PFSK-1 (cell line): ENCODE measurements around the gene DTNA.

Experiments
- FOXP2 ChIP-seq: optimal IDR thresholded peaks from 2 replicates; pipeline ENCODE3; 2011; ENCODE audit warnings: borderline replicate concordance, control low read depth, inconsistent platforms; ENCODE audit not compliant: insufficient read depth; ENCODE audit errors: extremely low read length, extremely low read depth
- POLR2AphosphoS5 ChIP-seq: IDR thresholded peaks from 2 replicates; pipeline ENCODE4 v1.6.1; 2012; ENCODE audit warnings: low read depth, mild to moderate bottlenecking, control low read depth, low read length, moderate library complexity
- SIN3A ChIP-seq: IDR thresholded peaks from 2 replicates; pipeline ENCODE4 v1.6.1; 2012; ENCODE audit warnings: mild to moderate bottlenecking, low read length, moderate library complexity, borderline replicate concordance; ENCODE audit not compliant: insufficient read depth
- TAF1 ChIP-seq: IDR thresholded peaks from 2 replicates; pipeline ENCODE4 v1.6.1; 2012; ENCODE audit warnings: low read length, control low read depth, borderline replicate concordance; ENCODE audit not compliant: insufficient read depth
- TF ChIP-seq, protein P1 (sequence below), 2 experiments: IDR thresholded peaks; 2 replicates each; pipeline versions ENCODE4 v1.6.1 to v1.8.0; 2011 to 2012; ENCODE audit warnings: low read depth in 2 of 2, low read length in 2 of 2, control low read depth in 1 of 2, inconsistent platforms in 1 of 2, mild to moderate bottlenecking in 1 of 2, moderate library complexity in 1 of 2; ENCODE audit not compliant: insufficient read depth in 1 of 2

DNA sequence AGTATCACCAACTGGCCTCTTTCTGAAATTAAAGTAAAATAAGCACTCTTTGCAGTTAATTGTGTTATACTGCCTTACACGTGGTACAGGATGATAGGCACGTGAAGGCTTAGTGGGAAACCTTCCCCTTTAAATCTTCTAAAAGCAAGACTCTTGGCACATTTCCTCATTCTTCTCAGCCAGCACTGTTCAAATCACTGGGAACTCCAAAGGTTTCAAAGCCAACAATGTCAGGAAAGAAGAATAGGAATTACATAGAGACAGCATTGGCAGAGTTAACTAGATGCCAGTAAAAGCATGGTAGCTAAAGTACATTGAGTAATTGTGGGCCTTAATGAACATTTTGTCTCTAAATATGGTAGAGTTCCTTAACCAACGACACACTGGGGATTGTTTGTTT lies 96.4 kb downstream of the DTNA start:
- TF ChIP-seq, protein P1, sequence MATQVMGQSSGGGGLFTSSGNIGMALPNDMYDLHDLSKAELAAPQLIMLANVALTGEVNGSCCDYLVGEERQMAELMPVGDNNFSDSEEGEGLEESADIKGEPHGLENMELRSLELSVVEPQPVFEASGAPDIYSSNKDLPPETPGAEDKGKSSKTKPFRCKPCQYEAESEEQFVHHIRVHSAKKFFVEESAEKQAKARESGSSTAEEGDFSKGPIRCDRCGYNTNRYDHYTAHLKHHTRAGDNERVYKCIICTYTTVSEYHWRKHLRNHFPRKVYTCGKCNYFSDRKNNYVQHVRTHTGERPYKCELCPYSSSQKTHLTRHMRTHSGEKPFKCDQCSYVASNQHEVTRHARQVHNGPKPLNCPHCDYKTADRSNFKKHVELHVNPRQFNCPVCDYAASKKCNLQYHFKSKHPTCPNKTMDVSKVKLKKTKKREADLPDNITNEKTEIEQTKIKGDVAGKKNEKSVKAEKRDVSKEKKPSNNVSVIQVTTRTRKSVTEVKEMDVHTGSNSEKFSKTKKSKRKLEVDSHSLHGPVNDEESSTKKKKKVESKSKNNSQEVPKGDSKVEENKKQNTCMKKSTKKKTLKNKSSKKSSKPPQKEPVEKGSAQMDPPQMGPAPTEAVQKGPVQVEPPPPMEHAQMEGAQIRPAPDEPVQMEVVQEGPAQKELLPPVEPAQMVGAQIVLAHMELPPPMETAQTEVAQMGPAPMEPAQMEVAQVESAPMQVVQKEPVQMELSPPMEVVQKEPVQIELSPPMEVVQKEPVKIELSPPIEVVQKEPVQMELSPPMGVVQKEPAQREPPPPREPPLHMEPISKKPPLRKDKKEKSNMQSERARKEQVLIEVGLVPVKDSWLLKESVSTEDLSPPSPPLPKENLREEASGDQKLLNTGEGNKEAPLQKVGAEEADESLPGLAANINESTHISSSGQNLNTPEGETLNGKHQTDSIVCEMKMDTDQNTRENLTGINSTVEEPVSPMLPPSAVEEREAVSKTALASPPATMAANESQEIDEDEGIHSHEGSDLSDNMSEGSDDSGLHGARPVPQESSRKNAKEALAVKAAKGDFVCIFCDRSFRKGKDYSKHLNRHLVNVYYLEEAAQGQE (IDR thresholded peaks at IDR 0.05; ENCODE audit: insufficient read depth in 1 of 2, low read depth in 2 of 2, low read length in 2 of 2) = no peak
- TF ChIP-seq POLR2AphosphoS5 (no peak), TAF1 (no peak), SIN3A (no peak), FOXP2 (no peak)
